Suprapubic skin (tissue), 4 donors: ENCODE measurements around the gene YPEL5. TPM values are rescaled to one million over a fixed set of nuclear protein-coding genes. Genes with fewer than 3 reads are reported as not detected.

Source experiments
- DNase-seq, 2 donors: peaks; one replicate each; pipeline ENCODE4 v3.0.0-alpha.2; 2019; ENCODE audit warnings: low spot score in 2 of 2
- H3K27ac ChIP-seq: fragments of 200-600 bp; sonication (generic); one replicate; pipeline ENCODE4 v1.5.1; 2019
- H3K27me3 ChIP-seq: fragments of 200-600 bp; sonication (generic); one replicate; pipeline ENCODE4 v1.5.1; 2019
- H3K36me3 ChIP-seq: fragments of 200-600 bp; sonication (generic); one replicate; pipeline ENCODE4 v1.5.1; 2019
- H3K4me1 ChIP-seq: fragments of 200-600 bp; sonication (generic); one replicate; pipeline ENCODE4 v1.5.1; 2019
- H3K4me3 ChIP-seq: fragments of 200-600 bp; sonication (generic); one replicate; pipeline ENCODE4 v1.5.1; 2019; ENCODE audit warnings: mild to moderate bottlenecking
- H3K9me3 ChIP-seq: fragments of 200-600 bp; sonication (generic); one replicate; pipeline ENCODE4 v1.5.1; 2019
- EP300 ChIP-seq: sonication (generic); formaldehyde crosslinking; IDR thresholded peaks from one replicate; pipeline ENCODE4 v1.6.1; 2017; ENCODE audit warnings: antibody characterized with exemption
- POLR2A ChIP-seq, 2 donors: fragments of 450-650 bp; IDR thresholded peaks; one replicate each; pipeline ENCODE4 v1.6.1; 2017; ENCODE audit warnings: antibody characterized with exemption in 2 of 2, mild to moderate bottlenecking in 2 of 2, moderate library complexity in 2 of 2
- POLR2AphosphoS5 ChIP-seq, 3 donors: sonication (generic); formaldehyde crosslinking; IDR thresholded peaks; one replicate each; pipeline ENCODE4 v1.6.1; 2017; ENCODE audit warnings: antibody characterized with exemption in 3 of 3
- WGBS: methylation state at CpG from one replicate; pipeline ENCODE4 v1.1.5; 2018; 5-methylcytosine and 5-hydroxymethylcytosine counted together
- total RNA-seq, 4 donors: library from RNA; depleted of rRNA; stranded (reverse); fragments of >200 nt; gene quantifications; one replicate each; pipeline ENCODE4 v1.1.0, GENCODE V29; 2016
- TF ChIP-seq, protein P1 (sequence below), 2 donors: fragments of 200-600 bp in 1 of 2; fragments of 450-650 bp in 1 of 2; sonication (generic) in 1 of 2; IDR thresholded peaks; one replicate each; pipeline ENCODE4 v1.5.1; 2016 to 2019; ENCODE audit warnings: antibody characterized with exemption in 2 of 2, mild to moderate bottlenecking in 1 of 2, moderate library complexity in 1 of 2

Gene YPEL5
- total RNA-seq, 4 donors from 2014 or later: 102 to 129 (median 109) TPM

DNA sequence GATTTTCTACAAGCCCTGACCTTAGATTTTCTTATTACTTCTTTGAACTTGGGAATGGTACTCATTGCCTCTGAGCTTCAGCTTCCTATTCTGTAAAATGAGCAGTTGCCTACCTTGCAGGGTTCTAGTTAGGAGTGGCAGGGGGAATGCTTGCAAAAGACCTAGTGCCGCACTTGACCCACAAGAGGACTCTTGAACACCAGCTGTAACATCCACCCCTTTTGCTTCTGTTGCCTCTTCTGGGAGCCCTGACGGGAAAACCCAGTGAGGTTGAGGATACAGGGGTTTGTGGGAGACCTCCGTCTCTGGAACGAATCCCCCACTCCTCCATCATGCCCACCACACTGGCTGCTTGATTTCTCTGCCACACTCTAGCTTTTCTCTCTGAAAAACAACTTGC lies 57.5 kb downstream of the YPEL5 start:
- H3K4me3 ChIP-seq: no peak overlapping the region
- no peak overlapping the region for H3K27ac ChIP-seq
- H3K27me3 ChIP-seq: no peaks in the 10 kb centered on the region
- TF ChIP-seq EP300 (no peak), POLR2A (IDR thresholded peaks at IDR 0.05) (no peak), POLR2AphosphoS5 (IDR thresholded peaks at IDR 0.05) (no peak)
- TF ChIP-seq, protein P1, sequence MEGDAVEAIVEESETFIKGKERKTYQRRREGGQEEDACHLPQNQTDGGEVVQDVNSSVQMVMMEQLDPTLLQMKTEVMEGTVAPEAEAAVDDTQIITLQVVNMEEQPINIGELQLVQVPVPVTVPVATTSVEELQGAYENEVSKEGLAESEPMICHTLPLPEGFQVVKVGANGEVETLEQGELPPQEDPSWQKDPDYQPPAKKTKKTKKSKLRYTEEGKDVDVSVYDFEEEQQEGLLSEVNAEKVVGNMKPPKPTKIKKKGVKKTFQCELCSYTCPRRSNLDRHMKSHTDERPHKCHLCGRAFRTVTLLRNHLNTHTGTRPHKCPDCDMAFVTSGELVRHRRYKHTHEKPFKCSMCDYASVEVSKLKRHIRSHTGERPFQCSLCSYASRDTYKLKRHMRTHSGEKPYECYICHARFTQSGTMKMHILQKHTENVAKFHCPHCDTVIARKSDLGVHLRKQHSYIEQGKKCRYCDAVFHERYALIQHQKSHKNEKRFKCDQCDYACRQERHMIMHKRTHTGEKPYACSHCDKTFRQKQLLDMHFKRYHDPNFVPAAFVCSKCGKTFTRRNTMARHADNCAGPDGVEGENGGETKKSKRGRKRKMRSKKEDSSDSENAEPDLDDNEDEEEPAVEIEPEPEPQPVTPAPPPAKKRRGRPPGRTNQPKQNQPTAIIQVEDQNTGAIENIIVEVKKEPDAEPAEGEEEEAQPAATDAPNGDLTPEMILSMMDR (IDR thresholded peaks at IDR 0.05): no peak
- no peaks in the 10 kb centered on the region for H3K4me1 ChIP-seq
- WGBS: 90% methylated on average over 4 of the region's 4 CpGs
- no peaks in the 10 kb centered on the region for H3K36me3 ChIP-seq
- H3K9me3 ChIP-seq: no peaks in the 10 kb centered on the region
- peak in 1 of 2 donors; percentile 18 for DNase-seq

DNA sequence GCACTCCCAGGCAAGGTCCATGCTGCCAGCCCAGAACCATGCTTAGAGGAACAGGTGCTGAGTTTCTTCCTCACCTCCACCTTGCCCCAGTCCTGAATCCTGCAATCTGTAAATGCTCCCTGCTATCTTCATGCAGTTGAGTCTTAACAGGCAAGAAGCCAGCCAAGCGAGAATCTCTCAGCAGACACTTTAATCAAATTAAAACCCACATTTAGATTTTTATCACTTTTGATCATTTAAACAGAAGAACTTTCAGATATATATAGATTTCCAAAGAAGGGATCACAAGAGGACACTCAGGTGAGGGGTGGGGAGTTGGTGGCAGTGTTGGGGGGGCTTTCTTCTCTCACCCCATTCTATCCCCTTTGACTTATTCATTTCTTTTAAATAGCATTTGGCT lies 58.6 kb downstream of the YPEL5 start:
- Histone ChIP-seq H3K4me3 (no peak overlapping the region), H3K36me3 (no peaks in the 10 kb centered on the region), H3K4me1 (no peaks in the 10 kb centered on the region), H3K27me3 (no peaks in the 10 kb centered on the region), H3K9me3 (no peaks in the 10 kb centered on the region), H3K27ac (no peak overlapping the region)
- 79% methylated on average over 1 of the region's 1 CpG for WGBS
- TF ChIP-seq, protein P1 (IDR thresholded peaks at IDR 0.05): no peak
- TF ChIP-seq POLR2A (IDR thresholded peaks at IDR 0.05) (no peak), POLR2AphosphoS5 (IDR thresholded peaks at IDR 0.05) (no peak), EP300 (no peak)
- peak in 1 of 2 donors; percentile 19 for DNase-seq

DNA sequence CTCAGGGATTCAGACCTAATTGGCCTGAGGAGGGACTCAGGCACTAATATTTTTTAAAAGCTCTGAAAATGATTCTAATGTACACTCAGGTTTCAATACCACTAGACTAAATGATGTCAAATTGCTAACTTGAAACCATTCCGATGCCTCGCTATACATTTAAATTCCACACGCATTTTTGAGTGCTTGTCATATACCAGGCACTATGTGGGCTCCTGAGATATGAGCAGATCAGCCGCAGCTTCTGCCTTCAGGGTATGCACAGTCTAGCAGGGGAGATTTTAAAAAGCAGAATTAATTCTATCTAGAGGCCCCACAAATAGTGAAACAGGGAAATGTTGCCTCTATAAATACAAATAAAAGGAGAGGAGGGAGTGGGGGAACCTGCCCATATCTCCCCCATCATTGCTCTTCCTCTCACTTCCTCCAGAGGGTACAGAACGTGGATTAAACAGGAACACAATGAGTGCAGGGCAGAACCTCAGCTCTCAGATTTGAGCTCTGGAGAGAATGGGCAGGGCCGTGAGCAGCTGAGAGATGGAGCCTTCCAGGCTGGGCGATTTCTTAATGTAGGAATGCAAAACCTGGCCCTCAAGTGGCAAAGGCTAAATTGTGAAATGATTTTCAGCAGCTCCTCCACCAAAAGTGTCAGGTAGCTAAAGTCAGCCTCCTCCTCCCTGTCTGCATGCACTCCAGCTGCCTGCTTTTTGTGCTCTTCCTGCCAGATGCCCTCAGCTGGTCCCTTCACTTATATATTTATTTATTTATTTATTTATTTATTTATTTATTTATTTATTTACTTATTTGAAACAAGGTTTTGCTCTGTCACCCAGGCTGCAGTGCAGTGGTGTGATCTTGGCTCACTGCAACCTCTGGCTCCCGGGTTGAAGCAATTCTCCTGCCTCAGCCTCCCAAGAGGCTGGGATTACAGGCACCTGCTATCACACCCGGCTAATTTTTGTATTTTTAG lies 59.9 kb downstream of the YPEL5 start:
- WGBS: 80% methylated on average over 9 of the region's 9 CpGs
- peak in 1 of 2 donors; percentile 49 for DNase-seq

DNA sequence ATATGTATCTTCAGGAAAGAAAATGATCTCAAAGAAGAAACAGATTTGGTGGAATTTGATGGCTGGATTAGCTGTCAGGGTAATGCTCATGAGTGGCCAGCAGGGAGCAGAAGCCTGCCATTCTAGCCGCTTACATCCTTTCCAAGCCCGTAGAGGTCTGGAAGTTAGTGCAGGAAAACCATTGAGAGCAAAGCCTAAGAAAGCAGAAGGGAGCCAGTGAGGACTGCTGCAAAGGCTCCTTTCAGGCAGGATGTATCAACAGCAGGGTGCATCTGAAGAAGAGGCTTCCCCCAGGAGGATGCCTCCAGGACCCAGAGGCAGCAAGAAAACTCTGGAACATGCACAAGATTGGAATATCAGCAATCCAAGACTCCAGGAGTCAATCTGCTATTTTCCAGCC lies 61.6 kb downstream of the YPEL5 start:
- 0% methylated on average over 2 of the region's 2 CpGs for WGBS
- Histone ChIP-seq H3K27ac (no peak overlapping the region), H3K27me3 (no peaks in the 10 kb centered on the region), H3K4me1 (no peaks in the 10 kb centered on the region), H3K36me3 (no peaks in the 10 kb centered on the region), H3K9me3 (no peaks in the 10 kb centered on the region), H3K4me3 (no peak overlapping the region)
- peak in 1 of 2 donors; percentile 70 for DNase-seq
- TF ChIP-seq, protein P1 (IDR thresholded peaks at IDR 0.05): peak; percentile 86 to 92
- TF ChIP-seq EP300 (no peak), POLR2A (IDR thresholded peaks at IDR 0.05) (no peak)

More for the DNA sequence above, 59.9 kb downstream of the YPEL5 start:
- H3K27ac ChIP-seq: no peak overlapping the region
- TF ChIP-seq EP300: no peak
- no peak for TF ChIP-seq POLR2AphosphoS5 (IDR thresholded peaks at IDR 0.05)
- no peak for TF ChIP-seq POLR2A (IDR thresholded peaks at IDR 0.05)
- TF ChIP-seq, protein P1 (IDR thresholded peaks at IDR 0.05): no peak
- H3K27me3 ChIP-seq: no peaks in the 10 kb centered on the region
- H3K9me3 ChIP-seq: no peaks in the 10 kb centered on the region
- no peaks in the 10 kb centered on the region for H3K36me3 ChIP-seq
- no peaks in the 10 kb centered on the region for H3K4me1 ChIP-seq
- no peak overlapping the region for H3K4me3 ChIP-seq

DNA sequence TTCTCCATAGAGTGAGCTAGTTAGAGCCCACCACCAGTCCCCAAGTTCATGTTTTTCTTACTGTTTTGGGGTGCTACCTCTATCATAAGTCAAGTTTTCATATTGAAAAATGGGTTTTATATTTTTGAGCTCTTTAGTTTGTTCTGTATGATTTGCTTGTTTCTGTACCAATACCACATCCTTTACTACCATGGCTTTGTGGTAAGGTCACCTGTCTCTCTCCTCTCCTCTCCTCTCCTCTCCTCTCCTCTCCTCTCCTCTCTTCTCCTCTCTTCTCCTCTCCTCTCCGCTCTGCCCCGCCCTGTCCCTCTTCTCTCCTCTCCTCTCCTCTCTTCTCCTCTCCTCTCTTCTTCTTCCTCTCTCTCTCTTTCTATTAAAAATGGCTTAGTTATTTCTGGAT lies 62.4 kb downstream of the YPEL5 start:
- no peak for TF ChIP-seq POLR2AphosphoS5 (IDR thresholded peaks at IDR 0.05)
- Histone ChIP-seq H3K36me3 (no peaks in the 10 kb centered on the region), H3K4me3 (no peak overlapping the region), H3K9me3 (no peaks in the 10 kb centered on the region), H3K27me3 (no peaks in the 10 kb centered on the region), H3K4me1 (no peaks in the 10 kb centered on the region), H3K27ac (no peak overlapping the region)
- 97% methylated on average over 2 of the region's 2 CpGs for WGBS
- no peak for DNase-seq

Other genes with a start within 250 kb of the YPEL5 start
- under 1 TPM in 2 of 4 donors, not detected in 2; 0.32 to 0.42 TPM for gene ALK, start 225.4 kb upstream of the YPEL5 start, total RNA-seq
- gene LBH, start 84.5 kb downstream of the YPEL5 start, total RNA-seq: 10 to 100 TPM; 14.9 to 41.1 (median 30.0) TPM